ENCODE measurements around the gene SFRP4. TPM values are rescaled to one million over a fixed set of nuclear protein-coding genes. Genes with fewer than 3 reads are reported as not detected.

SFRP4 gene
- total RNA-seq, 1 experiment from 2014 or later: not detected

DNA sequence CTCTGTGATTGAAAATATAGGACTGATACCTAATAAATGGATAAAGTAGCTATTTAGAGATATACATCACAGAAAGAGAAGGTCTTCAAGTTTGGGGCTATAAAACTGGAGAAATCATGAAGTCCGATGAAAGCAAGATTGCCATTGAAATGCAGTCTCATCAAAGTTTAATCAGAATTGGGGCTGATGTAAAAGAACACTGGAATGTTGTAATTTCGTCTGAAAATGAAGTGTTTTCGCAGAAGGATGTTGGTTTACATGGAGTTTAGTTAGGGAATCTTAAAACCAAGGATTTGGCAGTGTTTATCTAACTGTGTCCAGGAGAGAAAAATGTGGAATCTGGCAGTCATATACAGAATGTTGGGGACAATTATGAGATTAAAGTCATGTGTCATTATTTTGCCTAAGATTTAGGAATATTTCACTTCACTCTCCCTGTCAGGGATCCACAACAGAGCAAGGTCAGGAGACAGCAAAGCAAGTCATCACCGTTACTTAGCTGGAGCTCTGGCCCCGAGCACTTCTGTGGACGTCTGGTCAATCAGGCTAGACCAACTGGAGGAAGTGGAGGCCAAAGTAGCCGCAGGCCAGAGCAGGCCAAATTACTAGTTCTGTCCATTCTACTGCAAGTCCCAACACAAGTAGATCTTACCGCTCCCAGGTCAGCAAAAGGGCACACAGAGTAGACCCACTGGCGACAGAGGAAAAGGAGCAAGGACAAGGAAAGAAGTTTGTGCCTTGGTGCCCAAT, 40.8 kb upstream of the SFRP4 start:
- H3K27ac Mint-ChIP-seq: no peak overlapping the region
- no peaks in the 10 kb centered on the region for H3K4me1 ChIP-seq (ENCODE audit: insufficient read depth, low read length)
- no CpG with 5 or more reads among the region's 9 CpGs for WGBS (ENCODE audit: extremely low coverage, insufficient read length, low lambda C conversion rate)

More for the DNA sequence above, 40.8 kb upstream of the SFRP4 start:
- H2AK5ac ChIP-seq (ENCODE audit: insufficient read length, low read length): no peak overlapping the region
- no peak overlapping the region for H4K5ac ChIP-seq (ENCODE audit: insufficient read length, low read depth, low read length)
- no peak overlapping the region for H3T11ph ChIP-seq (ENCODE audit: low read length)
- no peak overlapping the region for H2BK15ac ChIP-seq (ENCODE audit: low read depth, low read length)
- no peaks in the 10 kb centered on the region for H3K4me1 Mint-ChIP-seq
- no peak for DNase-seq
- no peak overlapping the region for H3K14ac ChIP-seq (ENCODE audit: insufficient read depth, low read length)
- no peak overlapping the region for H3K9ac ChIP-seq (ENCODE audit: extremely low read depth, insufficient read length, low read length)
- TF ChIP-seq, protein P1, sequence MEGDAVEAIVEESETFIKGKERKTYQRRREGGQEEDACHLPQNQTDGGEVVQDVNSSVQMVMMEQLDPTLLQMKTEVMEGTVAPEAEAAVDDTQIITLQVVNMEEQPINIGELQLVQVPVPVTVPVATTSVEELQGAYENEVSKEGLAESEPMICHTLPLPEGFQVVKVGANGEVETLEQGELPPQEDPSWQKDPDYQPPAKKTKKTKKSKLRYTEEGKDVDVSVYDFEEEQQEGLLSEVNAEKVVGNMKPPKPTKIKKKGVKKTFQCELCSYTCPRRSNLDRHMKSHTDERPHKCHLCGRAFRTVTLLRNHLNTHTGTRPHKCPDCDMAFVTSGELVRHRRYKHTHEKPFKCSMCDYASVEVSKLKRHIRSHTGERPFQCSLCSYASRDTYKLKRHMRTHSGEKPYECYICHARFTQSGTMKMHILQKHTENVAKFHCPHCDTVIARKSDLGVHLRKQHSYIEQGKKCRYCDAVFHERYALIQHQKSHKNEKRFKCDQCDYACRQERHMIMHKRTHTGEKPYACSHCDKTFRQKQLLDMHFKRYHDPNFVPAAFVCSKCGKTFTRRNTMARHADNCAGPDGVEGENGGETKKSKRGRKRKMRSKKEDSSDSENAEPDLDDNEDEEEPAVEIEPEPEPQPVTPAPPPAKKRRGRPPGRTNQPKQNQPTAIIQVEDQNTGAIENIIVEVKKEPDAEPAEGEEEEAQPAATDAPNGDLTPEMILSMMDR (conservative IDR thresholded peaks at IDR 0.05): no peak
- H3K9me3 Mint-ChIP-seq: no peaks in the 10 kb centered on the region
- no peaks in the 10 kb centered on the region for H3K27me3 ChIP-seq (ENCODE audit: insufficient read depth, low read length)
- H3K27ac ChIP-seq (ENCODE audit: insufficient read length, low read depth, low read length): no peak overlapping the region
- no peak overlapping the region for H2BK12ac ChIP-seq (ENCODE audit: insufficient read length, low read depth, low read length)
- H2BK5ac ChIP-seq (ENCODE audit: insufficient read length, low read length): no peak overlapping the region
- no peaks in the 10 kb centered on the region for H3K79me2 ChIP-seq (ENCODE audit: insufficient read depth, low read length)
- H3K9me3 ChIP-seq (ENCODE audit: control insufficient read depth, low read depth, low read length): no peaks in the 10 kb centered on the region
- H3K27me3 Mint-ChIP-seq (ENCODE audit: low read depth): peaks cover 2% of the 10 kb centered on the region
- no peak overlapping the region for H4K8ac ChIP-seq (replicated peaks; ENCODE audit: insufficient read length, low read depth, low read length)
- no peaks in the 10 kb centered on the region for H3K36me3 Mint-ChIP-seq (ENCODE audit: insufficient read depth in 1 of 3, low read depth in 3 of 3)
- no peak overlapping the region for H3K4me3 Mint-ChIP-seq
- H3K56ac ChIP-seq (ENCODE audit: insufficient read length, low read depth, low read length): no peak overlapping the region
- H2BK20ac ChIP-seq (ENCODE audit: low read depth, low read length, poor library complexity, severe bottlenecking): no peak overlapping the region
- H2BK120ac ChIP-seq (ENCODE audit: low read depth, low read length, poor library complexity, severe bottlenecking): no peak overlapping the region
- no peaks in the 10 kb centered on the region for H3K79me1 ChIP-seq (ENCODE audit: insufficient read depth, low read depth, low read length, poor library complexity, severe bottlenecking)
- H3K23me2 ChIP-seq (ENCODE audit: insufficient read length, low read depth, low read length, poor library complexity, severe bottlenecking): no peaks in the 10 kb centered on the region
- H3K23ac ChIP-seq (ENCODE audit: insufficient read length, low read depth, low read length): no peak overlapping the region
- H3K4me2 ChIP-seq (ENCODE audit: insufficient read depth, insufficient read length, low read length): no peak overlapping the region
- H4K91ac ChIP-seq (ENCODE audit: insufficient read length, low read depth, low read length): no peak overlapping the region
- H3K4ac ChIP-seq (ENCODE audit: low read depth, low read length): no peak overlapping the region
- H4K20me1 ChIP-seq (ENCODE audit: control insufficient read depth, insufficient read depth, insufficient read length): no peaks in the 10 kb centered on the region
- H3K18ac ChIP-seq (ENCODE audit: insufficient read length, low read depth, low read length): no peak overlapping the region
- no peak overlapping the region for H2AFZ ChIP-seq (ENCODE audit: low read length)
